Measurements from ENCODE around the gene ARL2BP. TPM values are rescaled to one million over a fixed set of nuclear protein-coding genes. Genes with fewer than 3 reads are reported as not detected.

Gene ARL2BP
- polyA plus RNA-seq, 12 donors: 39.5 to 57.2 (median 51.9) TPM; not detected in 1

DNA sequence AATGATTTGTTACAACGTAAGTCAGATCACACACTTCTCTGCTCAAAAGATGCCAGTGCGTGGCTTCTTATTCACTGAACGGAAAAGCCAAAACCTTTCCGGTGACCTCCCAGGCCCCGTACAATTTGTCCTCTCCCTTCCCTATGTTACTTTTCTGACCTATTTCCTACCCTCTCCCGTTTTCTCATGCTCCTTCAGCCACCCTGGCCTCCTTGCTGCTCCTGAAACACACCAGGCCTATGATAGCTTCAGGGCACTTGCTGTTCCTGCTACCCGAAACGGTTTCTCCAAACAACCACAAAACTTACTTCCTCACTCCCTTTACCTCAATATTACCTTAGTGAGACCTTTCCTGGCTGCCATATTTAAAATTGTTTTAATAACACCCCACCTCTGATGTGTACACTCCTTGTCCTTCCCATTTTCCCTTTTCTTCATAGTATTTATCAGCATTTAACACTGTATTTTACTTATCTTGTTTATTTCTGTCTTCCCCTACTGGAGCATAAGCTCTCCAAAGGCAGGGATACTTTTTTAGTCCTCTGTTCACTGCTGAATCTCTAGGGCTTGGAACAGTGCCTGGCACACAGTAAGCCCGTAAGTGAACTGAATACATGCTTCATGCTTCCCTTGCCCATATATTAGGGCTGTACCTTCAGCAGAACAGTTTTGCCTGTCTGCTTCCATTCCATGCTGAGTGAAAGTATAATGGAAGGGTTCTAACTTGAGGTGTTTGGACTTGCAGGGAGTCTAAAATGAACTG is 10.9 kb upstream of the ARL2BP start:
- DNase-seq: no peak

- DNase-seq: no peak
These were observed 10.4 kb upstream of the ARL2BP start for GRCh38 chr16:57234707-57235092.

GRCh38 chr16:57235128-57236021 is 9.7 kb upstream of the ARL2BP start:
- DNase-seq: no peak

DNA sequence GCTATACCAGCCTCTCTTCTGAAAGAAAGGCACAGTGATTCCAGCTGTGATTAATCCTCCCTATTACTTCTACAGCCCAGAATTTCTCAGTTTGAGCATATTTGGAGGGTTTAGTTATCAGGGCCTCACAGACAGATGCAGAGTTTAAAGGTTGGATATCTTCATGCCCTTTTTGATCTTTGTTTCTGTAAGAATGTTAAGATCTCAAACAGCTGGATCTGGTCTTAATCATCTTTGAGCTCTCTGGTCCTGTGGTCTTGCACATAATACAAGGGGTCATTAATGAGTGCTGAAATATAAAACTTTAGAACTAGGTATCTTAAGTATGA is 9.1 kb upstream of the ARL2BP start:
- DNase-seq: no peak

- no peak for DNase-seq
These were observed 6.4 kb upstream of the ARL2BP start for GRCh38 chr16:57238682-57239081.

DNA sequence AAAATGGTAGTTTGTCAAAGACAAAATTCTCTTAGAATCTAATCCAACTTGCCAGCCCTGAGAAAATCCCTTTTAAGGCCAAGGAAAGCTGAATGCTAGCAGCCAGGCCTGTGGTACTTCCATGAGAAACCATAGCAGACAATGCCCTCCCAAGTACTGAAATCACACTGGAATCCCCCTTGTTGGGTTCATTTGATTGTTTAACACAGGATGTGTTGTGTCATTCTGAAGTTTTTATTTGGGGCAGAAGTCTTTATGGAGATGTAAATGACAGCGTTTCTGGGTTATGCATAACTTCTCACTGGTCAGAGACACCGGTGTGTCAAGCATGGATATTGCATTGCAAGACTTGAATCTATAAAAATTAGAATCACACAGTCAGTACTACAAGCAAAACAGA is 6.0 kb upstream of the ARL2BP start:
- no peak for DNase-seq

DNA sequence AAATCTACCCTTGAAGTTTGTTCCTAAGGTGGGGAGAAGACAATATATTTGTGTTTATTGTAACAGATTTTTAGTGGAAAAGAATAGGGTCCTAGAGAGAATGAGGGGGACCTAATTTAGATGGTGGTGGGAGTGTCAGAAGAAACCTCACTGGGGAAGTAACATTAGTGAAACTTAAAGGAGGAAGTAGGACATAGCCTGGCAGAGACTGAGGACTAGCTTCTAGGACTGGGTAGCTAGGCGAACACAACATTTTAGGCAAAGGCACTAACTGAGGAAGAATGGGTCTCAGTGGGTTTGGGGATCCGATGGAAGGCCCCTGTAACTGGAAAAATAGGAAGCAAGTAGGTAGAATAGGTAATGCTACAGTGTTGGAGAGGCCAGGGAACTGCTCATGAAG is 4.2 kb upstream of the ARL2BP start:
- DNase-seq: no peak

DNA sequence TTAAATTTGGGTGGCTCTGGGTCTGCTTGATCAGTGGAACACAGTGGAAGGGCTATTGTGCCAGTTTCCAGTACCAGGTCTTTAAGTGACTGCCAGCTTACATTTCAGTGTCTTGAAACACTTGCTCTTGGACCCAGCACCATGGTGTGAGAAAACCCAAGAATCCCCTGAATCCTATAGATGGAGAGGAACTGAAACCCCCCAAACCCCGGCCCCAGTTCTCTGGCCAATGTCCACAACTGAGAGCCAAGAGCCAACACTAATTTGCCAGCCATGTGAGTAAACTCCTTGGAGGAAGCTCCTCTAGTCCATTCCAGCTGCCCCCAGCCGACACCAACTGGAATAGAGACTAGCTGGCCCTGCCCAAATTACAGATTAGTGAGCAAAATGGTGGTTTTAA is 2.4 kb upstream of the ARL2BP start:
- no peak for DNase-seq

DNA sequence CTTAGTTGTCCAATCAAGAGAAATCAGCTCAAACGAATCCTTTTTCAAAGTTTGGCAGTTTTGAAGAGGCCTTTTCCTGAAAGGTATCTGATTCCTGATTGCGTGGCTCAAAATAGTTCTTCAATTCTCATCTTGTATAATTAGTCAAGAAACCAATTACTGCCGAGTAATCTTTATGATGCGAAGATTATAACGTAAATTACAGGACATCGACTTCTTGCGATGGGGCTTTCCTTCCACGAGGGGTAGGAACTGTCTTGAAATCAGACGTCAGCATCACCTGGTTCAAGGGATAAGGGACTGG is 644 bp upstream of the ARL2BP start:
- DNase-seq: no peak

DNA sequence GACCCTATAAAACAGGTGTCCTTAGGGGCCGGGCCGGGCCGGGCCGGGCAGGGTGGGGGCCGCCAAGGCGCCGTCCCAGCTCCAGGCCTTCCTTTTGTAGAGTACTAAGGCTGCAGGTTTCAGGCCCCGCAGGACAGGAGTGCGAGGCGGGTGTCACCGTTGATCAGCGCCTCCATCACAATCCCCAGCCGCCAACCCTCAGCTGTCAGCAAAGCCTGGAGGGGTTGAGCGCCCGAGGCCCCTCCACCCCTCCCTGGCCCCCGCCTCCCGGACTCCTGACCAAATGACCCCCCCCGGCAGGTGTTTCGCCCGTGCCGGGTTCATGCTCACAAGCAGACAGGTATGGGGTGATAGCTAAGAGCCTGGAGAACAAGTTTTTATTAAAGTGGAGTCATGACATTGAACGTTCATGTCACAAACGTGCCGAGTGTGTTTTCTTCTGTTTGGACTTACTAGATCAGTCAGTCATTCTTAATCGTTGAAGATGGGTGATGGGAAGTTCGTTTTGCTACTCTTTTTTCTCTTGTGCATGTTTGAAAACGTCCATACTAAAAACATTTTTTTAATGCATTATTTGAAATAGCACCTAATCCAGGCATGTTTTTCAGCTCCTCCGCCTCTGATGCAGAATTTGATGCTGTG is 534 bp downstream of the ARL2BP start:
- no peak for DNase-seq

GRCh38 chr16:57251352-57251751 is 6.3 kb downstream of the ARL2BP start:
- DNase-seq: no peak

DNA sequence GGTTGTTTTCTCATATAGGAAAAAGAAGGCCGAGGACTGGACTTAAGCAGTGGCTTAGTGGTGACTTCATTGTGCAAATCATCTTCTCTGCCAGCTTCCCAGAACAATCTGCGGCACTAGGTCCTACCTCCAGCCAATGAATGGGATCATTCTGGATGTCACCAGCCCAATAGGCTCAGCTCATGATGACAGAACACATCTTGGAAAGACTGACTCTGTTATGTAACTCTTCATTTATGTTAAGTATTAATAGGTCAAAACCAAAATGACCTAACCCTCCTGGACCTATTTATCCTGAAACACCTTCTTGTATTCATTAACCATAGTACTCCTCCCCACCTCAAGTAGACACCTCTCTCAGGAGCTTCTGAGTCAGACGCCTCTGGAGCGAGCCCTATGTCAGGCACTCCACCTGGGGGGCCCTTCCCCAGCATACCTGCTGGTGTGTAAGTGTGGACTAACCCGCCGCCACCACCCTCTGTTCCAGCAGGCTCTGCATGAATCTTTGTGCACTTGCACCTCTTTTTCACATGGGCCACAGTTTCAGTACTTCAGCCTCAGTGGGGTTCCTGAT is 7.2 kb downstream of the ARL2BP start:
- DNase-seq: no peak

- DNase-seq: no peak
These were observed 8.4 kb downstream of the ARL2BP start for GRCh38 chr16:57253466-57253865.

GRCh38 chr16:57255686-57256415 is 10.8 kb downstream of the ARL2BP start:
- no peak for DNase-seq

DNA sequence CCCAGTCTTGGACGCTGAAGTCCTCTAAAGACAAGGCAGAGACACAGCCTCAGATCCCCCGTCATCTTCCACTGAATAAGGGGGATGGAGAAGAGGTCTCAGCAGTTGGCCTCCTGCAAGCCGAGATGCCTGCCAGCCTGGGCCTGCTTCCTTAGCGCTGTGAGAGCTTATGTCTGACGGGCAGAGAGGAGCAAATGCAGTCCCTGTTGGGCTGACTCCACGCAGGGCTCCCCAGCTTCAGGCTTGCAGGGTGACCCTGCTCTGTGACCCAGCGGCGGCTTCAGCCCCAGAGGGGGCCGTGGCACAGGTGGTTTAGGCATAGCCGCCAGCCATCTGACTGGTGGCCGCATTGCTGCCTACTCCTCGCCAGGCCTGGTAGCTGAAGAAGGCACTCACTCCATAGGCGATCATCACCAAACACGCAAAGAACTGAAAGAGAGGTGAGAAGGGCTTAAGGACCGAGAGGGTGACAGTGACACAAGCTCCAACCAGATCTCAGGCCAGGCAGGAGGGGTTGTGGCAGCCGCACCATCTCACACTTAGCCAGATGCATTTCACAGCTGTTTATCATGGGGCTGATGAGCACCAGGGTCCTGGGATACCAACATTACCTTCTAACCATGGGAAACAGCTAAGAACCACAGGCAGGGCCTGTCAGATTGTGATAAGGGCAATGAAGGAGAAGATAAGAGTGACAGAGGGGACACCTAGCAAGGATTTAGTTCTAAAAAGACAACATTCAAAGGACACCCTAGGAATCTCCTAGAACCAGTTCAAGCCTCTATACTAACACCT is 11.7 kb downstream of the ARL2BP start:
- DNase-seq: no peak

DNA sequence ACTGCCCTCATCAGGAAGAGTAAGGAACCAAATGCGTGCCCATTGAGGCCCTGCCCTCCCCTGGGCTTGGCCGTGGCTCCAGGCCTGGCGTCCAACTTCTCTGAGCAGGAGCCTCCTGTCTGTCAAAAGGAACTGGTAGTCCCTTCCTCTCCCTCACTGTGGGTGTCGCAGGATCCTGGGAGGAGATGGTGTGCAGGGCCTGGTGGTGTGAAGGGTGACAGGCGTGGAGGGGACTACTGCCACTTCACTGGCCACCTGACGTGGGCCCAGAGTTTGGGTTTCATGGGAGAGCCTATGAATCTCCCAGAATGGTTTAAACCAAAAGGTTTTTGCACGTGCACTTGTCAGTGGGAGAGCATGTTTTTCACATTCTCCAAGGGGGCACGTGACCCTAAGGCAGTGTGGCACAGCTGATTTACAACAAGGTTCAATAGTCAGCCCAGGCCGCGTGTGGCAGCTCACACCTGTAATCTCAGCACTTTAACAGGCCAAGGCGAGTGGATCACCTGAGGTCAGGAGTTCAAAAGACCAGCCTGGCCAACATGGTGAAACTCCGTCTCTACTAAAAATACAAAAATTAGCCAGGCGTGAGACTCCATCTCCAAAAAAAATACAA is 12.5 kb downstream of the ARL2BP start:
- no peak for DNase-seq

DNA sequence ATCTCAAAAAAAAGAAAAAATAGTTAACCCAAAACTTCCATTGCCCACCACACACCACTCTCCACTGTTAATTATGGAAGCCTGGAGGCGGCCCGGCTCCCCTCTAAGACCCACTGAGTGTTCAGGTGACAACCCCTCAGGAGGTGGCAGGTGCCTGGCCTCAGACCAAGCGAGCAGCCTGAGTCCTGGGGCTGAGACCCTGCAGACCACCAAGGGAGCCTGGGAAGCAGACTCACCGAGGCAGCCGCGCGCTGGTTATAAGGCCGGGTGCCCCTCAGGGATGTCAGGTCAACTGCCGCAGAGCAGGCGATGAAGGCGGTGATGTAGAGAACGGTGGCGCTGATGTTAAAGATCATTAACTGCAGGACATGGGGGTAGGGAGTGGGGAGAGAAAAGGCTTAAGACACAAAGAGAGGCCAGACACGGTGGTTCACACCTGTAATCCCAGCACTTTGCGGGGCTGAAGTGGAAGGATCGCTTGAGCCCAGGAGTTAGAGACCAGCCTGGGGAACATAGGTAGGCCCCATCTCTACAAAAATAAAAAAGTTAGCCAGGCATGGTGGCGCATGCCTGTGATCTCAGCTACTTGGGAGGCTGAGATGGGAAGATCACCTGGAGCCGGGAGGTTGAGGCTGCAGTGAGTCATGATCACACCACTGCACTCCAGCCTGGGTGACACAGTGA is 13.3 kb downstream of the ARL2BP start:
- DNase-seq: no peak

DNA sequence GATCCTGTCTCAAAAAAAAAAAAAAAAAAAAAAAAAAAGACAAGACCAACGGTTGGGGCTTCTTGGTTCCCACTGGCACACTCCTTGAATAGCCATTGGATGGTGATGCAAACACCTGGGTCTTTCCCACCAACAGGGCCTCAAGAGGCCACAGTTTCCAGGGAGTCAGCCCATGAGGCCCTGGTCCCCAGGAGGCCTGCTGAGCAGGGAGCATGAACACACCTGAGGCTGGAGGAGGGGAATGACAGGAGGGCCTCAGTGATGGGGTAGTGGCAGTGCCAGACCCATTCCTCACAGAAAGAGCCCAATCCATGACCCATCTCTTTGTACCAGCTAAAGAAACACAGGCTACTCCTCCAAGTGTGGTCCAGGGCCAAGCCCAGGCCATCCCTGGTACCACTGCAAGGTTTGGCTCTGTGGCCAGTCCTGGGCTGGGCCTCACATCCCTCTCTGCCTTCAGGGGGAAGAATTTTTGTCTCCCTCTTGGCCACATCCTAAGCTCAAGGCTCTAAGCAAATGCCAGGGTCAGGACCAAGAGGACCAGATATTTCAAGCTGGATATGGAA is 13.9 kb downstream of the ARL2BP start:
- DNase-seq: no peak

GRCh38 chr16:57260294-57260929 is 15.4 kb downstream of the ARL2BP start:
- no peak for DNase-seq
